CD14-positive monocyte (primary cell): ENCODE measurements around the gene TMEM53. TPM values are rescaled to one million over a fixed set of nuclear protein-coding genes. Genes with fewer than 3 reads are reported as not detected.

Source experiments
- DNase-seq, 3 donors: peaks; one replicate each; pipeline ENCODE4 v3.0.0-alpha.2; 2011 to 2022
- H2AFZ ChIP-seq: 2 replicates; pipeline ENCODE4 v1.6.0; 2012; ENCODE audit warnings: mild to moderate bottlenecking, low read depth, low read length, inconsistent platforms; ENCODE audit not compliant: insufficient read depth, poor library complexity, severe bottlenecking
- H3K27ac ChIP-seq, 2 donors: 1 replicate in 1 of 2; 2 replicates in 1 of 2; pipeline ENCODE4 v1.5.1; 2012 to 2013; ENCODE audit warnings: low read length in 2 of 2, control low read depth in 1 of 2, inconsistent platforms in 1 of 2, low read depth in 1 of 2, mild to moderate bottlenecking in 1 of 2
- H3K27me3 ChIP-seq, 2 donors: one replicate each; pipeline versions ENCODE4 v1.6.0 to v1.6.1; 2011 to 2013; ENCODE audit warnings: low read length in 2 of 2; ENCODE audit not compliant: control insufficient read depth in 2 of 2, insufficient read depth in 2 of 2
- H3K36me3 ChIP-seq, 2 donors: replicated peaks in 1 of 2; 1 replicate in 1 of 2; 2 replicates in 1 of 2; pipeline versions ENCODE4 v1.5.1 to v1.6.1; 2012 to 2013; ENCODE audit warnings: low read length in 2 of 2, control low read depth in 1 of 2, inconsistent platforms in 1 of 2, mild to moderate bottlenecking in 1 of 2; ENCODE audit not compliant: insufficient read depth in 2 of 2, control insufficient read depth in 1 of 2
- H3K4me1 ChIP-seq, 2 donors: 1 replicate in 1 of 2; 2 replicates in 1 of 2; pipeline versions ENCODE4 v1.5.1 to v1.6.1; 2012 to 2013; ENCODE audit warnings: low read length in 2 of 2, control low read depth in 1 of 2, inconsistent platforms in 1 of 2, mild to moderate bottlenecking in 1 of 2, moderate library complexity in 1 of 2; ENCODE audit not compliant: insufficient read depth in 2 of 2, control insufficient read depth in 1 of 2
- H3K4me2 ChIP-seq: replicated peaks from 2 replicates; pipeline ENCODE3; 2012; ENCODE audit warnings: low read length, moderate library complexity, mild to moderate bottlenecking; ENCODE audit not compliant: poor library complexity, severe bottlenecking; ENCODE audit errors: extremely low read depth
- H3K4me3 ChIP-seq, 3 experiments: fragments of 200-600 bp in 1 of 3; sonication (generic) in 1 of 3; replicated peaks in 1 of 3; 1 replicate in 2 of 3; 2 replicates in 1 of 3; pipeline ENCODE4 v1.5.1; 2011 to 2013; ENCODE audit warnings: low read length in 3 of 3, mild to moderate bottlenecking in 3 of 3, control low read depth in 2 of 3, low read depth in 2 of 3, inconsistent platforms in 1 of 3, moderate library complexity in 1 of 3
- H3K79me2 ChIP-seq: 2 replicates; pipeline ENCODE4 v1.6.0; 2012; ENCODE audit warnings: mild to moderate bottlenecking, control low read depth, inconsistent platforms, low read length, moderate library complexity; ENCODE audit not compliant: insufficient read depth
- H3K9ac ChIP-seq: 2 replicates; pipeline ENCODE4 v1.6.0; 2017; ENCODE audit warnings: low read length, mild to moderate bottlenecking; ENCODE audit not compliant: insufficient read depth, poor library complexity, severe bottlenecking
- H3K9me3 ChIP-seq, 2 donors: replicated peaks in 1 of 2; 1 replicate in 1 of 2; 2 replicates in 1 of 2; pipeline versions ENCODE4 v1.5.1 to v1.6.1; 2012 to 2013; ENCODE audit warnings: low read length in 2 of 2, control low read depth in 1 of 2; ENCODE audit not compliant: control insufficient read depth in 1 of 2, insufficient read depth in 1 of 2
- H4K20me1 ChIP-seq: 2 replicates; pipeline ENCODE4 v1.6.0; 2012; ENCODE audit warnings: mild to moderate bottlenecking, low read length, control low read depth, moderate library complexity; ENCODE audit not compliant: insufficient read depth
- H3K27ac Mint-ChIP-seq, 7 donors: one replicate each; pipeline ENCODE4 v1.8.0; 2020; ENCODE audit warnings: mild to moderate bottlenecking in 7 of 7, mixed read lengths in 7 of 7, moderate library complexity in 6 of 7, inconsistent platforms in 2 of 7
- H3K27me3 Mint-ChIP-seq, 3 donors: one replicate each; pipeline ENCODE4 v1.8.0; 2021 to 2022; ENCODE audit warnings: low read depth in 3 of 3, mild to moderate bottlenecking in 3 of 3, mixed read lengths in 3 of 3, moderate library complexity in 3 of 3, inconsistent platforms in 1 of 3
- H3K36me3 Mint-ChIP-seq, 2 donors: one replicate each; pipeline ENCODE4 v1.8.0; 2020; ENCODE audit warnings: mixed read lengths in 2 of 2, inconsistent platforms in 1 of 2, mild to moderate bottlenecking in 1 of 2
- H3K4me1 Mint-ChIP-seq: one replicate; pipeline ENCODE4 v1.8.0; 2020; ENCODE audit warnings: mild to moderate bottlenecking, mixed read lengths
- H3K4me3 Mint-ChIP-seq, 2 donors: one replicate each; pipeline ENCODE4 v1.8.0; 2020; ENCODE audit warnings: mild to moderate bottlenecking in 2 of 2, mixed read lengths in 2 of 2, moderate library complexity in 1 of 2
- H3K9me3 Mint-ChIP-seq, 7 donors: one replicate each; pipeline ENCODE4 v1.8.0; 2020 to 2022; ENCODE audit warnings: mixed read lengths in 7 of 7, mild to moderate bottlenecking in 6 of 7, moderate library complexity in 6 of 7, inconsistent platforms in 2 of 7
- CTCF ChIP-seq: fragments of 200-600 bp; IDR thresholded peaks from one replicate; pipeline ENCODE4 v1.8.0; 2022; ENCODE audit warnings: antibody characterized with exemption, mild to moderate bottlenecking
- WGBS: methylation state at CpG from one replicate; pipeline ENCODE4 v1.1.5; 2013; ENCODE audit warnings: missing lambda C conversion rate; ENCODE audit not compliant: insufficient coverage; 5-methylcytosine and 5-hydroxymethylcytosine counted together
- intact Hi-C, 2 donors: fragments of 100-400 bp; cut with micrococcal nuclease; formaldehyde crosslinking; loops; one replicate each; pipeline versions ENCODE4 v1.15.0 to v1.15.1; 2023
- polyA plus RNA-seq, 3 donors: library from polyadenylated mRNA; depleted of rRNA in 1 of 3; unstranded in 2 of 3; stranded (reverse) in 1 of 3; fragments of 300-500 nt in 2 of 3; fragments of >200 nt in 1 of 3; fragmentation: Illumina TruSeq in 2 of 3; gene quantifications; 1 replicate in 2 of 3; 2 replicates in 1 of 3; pipeline ENCODE4 v1.2.3, GENCODE V29; 2012 to 2021

Gene TMEM53
- polyA plus RNA-seq, 3 donors: 4.8 to 8.8 (median 8.6) TPM

GRCh38 chr1:44662683-44663030 is 11.6 kb downstream of the TMEM53 start:
- H3K27ac Mint-ChIP-seq: no peak overlapping the region

GRCh38 chr1:44661781-44662682 is 12.2 kb downstream of the TMEM53 start:
- no peaks in the 10 kb centered on the region for H4K20me1 ChIP-seq
- intact Hi-C loops: no loop called here
- H3K79me2 ChIP-seq: no peaks in the 10 kb centered on the region
- Mint-ChIP-seq H3K36me3 (peaks cover 20 to 28% of the 10 kb centered on the region in 2 donors), H3K27me3 (peaks cover 0 to 5% (median 2%) of the 10 kb centered on the region in 3 donors), H3K4me3 (no peak overlapping the region), H3K9me3 (no peaks in the 10 kb centered on the region), H3K27ac (no peak overlapping the region), H3K4me1 (peaks cover 15% of the 10 kb centered on the region)
- no peak overlapping the region for H3K9ac ChIP-seq
- no peak overlapping the region for H2AFZ ChIP-seq
- H3K9me3 ChIP-seq: no peaks in the 10 kb centered on the region
- no peak for DNase-seq
- H3K4me3 ChIP-seq: no peak overlapping the region
- H3K4me2 ChIP-seq: no peak overlapping the region
- peaks cover 4 to 10% of the 10 kb centered on the region in 2 donors for H3K4me1 ChIP-seq
- WGBS: 47% methylated on average over 13 of the region's 15 CpGs
- H3K27me3 ChIP-seq: no peaks in the 10 kb centered on the region
- H3K27ac ChIP-seq: no peak overlapping the region
- H3K36me3 ChIP-seq: no peaks in the 10 kb centered on the region
- no peak for TF ChIP-seq CTCF

More at GRCh38 chr1:44662683-44663030, 11.6 kb downstream of the TMEM53 start:
- H3K4me1 ChIP-seq: peaks cover 4 to 10% of the 10 kb centered on the region in 2 donors
- H3K4me3 ChIP-seq: no peak overlapping the region
- 100% methylated on average over 2 of the region's 5 CpGs for WGBS
- H3K9ac ChIP-seq: no peak overlapping the region
- H4K20me1 ChIP-seq: no peaks in the 10 kb centered on the region
- Mint-ChIP-seq H3K4me3 (no peak overlapping the region), H3K4me1 (peaks cover 15% of the 10 kb centered on the region), H3K36me3 (peaks cover 18 to 28% of the 10 kb centered on the region in 2 donors), H3K27me3 (peaks cover 0 to 5% (median 2%) of the 10 kb centered on the region in 3 donors), H3K9me3 (no peaks in the 10 kb centered on the region)
- H3K9me3 ChIP-seq: no peaks in the 10 kb centered on the region
- H3K27me3 ChIP-seq: no peaks in the 10 kb centered on the region
- no peak overlapping the region for H2AFZ ChIP-seq
- no peaks in the 10 kb centered on the region for H3K36me3 ChIP-seq
- H3K4me2 ChIP-seq: no peak overlapping the region
- H3K27ac ChIP-seq: no peak overlapping the region
- intact Hi-C loops: no loop called here
- no peaks in the 10 kb centered on the region for H3K79me2 ChIP-seq
- no peak for TF ChIP-seq CTCF
- no peak for DNase-seq
